Smooth muscle cell (in vitro differentiated cells): ENCODE results near the gene NKD1. TPM values are rescaled to one million over a fixed set of nuclear protein-coding genes. Genes with fewer than 3 reads are reported as not detected.

Experiments used
- DNase-seq: peaks from one replicate; lab custom pipeline; 2025; ENCODE audit not compliant: unreplicated experiment; lab: John Stamatoyannopoulos, UW
- H2AFZ ChIP-seq: fragments of 200-600 bp; sonication (generic); 2 replicates; pipeline ENCODE4 v1.6.0; 2016; ENCODE audit warnings: antibody characterized with exemption, low read depth, mild to moderate bottlenecking
- H3F3A ChIP-seq: fragments of 200-600 bp; sonication (generic); 2 replicates; pipeline ENCODE4 v1.6.0; 2017; ENCODE audit warnings: antibody characterized with exemption, low read depth
- H3K27ac ChIP-seq: fragments of 200-600 bp; sonication (generic); 2 replicates; pipeline ENCODE4 v1.5.1; 2016; ENCODE audit warnings: low read depth, mild to moderate bottlenecking
- H3K27me3 ChIP-seq: fragments of 200-600 bp; sonication (generic); 2 replicates; pipeline ENCODE4 v1.6.1; 2016; ENCODE audit warnings: low read depth, mild to moderate bottlenecking
- H3K36me3 ChIP-seq: fragments of 200-600 bp; sonication (generic); 2 replicates; pipeline ENCODE4 v1.5.1; 2016; ENCODE audit warnings: low read depth
- H3K4me1 ChIP-seq: fragments of 200-600 bp; sonication (generic); 2 replicates; pipeline ENCODE4 v1.5.1; 2016; ENCODE audit warnings: low read depth
- H3K4me2 ChIP-seq: fragments of 200-600 bp; sonication (generic); 2 replicates; pipeline ENCODE4 v1.6.0; 2016; ENCODE audit warnings: mild to moderate bottlenecking
- H3K4me3 ChIP-seq: fragments of 200-600 bp; sonication (generic); 2 replicates; pipeline ENCODE4 v1.5.1; 2016; ENCODE audit warnings: mild to moderate bottlenecking
- H3K79me2 ChIP-seq: fragments of 200-600 bp; sonication (generic); 2 replicates; pipeline ENCODE4 v1.6.0; 2016; ENCODE audit warnings: low read depth, mild to moderate bottlenecking
- H3K9ac ChIP-seq: fragments of 200-600 bp; sonication (generic); 2 replicates; pipeline ENCODE4 v1.6.0; 2016; ENCODE audit warnings: low read depth
- H3K9me3 ChIP-seq: fragments of 200-600 bp; sonication (generic); replicated peaks from 2 replicates; pipeline ENCODE4 v1.5.1; 2016; ENCODE audit warnings: low read depth
- H4K20me1 ChIP-seq: fragments of 200-600 bp; sonication (generic); 2 replicates; pipeline ENCODE4 v1.6.0; 2016; ENCODE audit warnings: low read depth
- CTCF ChIP-seq: fragments of 200-600 bp; sonication (generic); IDR thresholded peaks from 2 replicates; pipeline ENCODE4 v1.5.1; 2017; ENCODE audit warnings: borderline replicate concordance, mild to moderate bottlenecking, antibody characterized with exemption; ENCODE audit not compliant: insufficient read depth, poor library complexity, severe bottlenecking
- WGBS: methylation state at CpG from one replicate; pipeline ENCODE4 v1.1.7; 2016; ENCODE audit warnings: low lambda C conversion rate; 5-methylcytosine and 5-hydroxymethylcytosine counted together
- polyA plus RNA-seq: library from polyadenylated mRNA; unstranded; fragments of >200 nt; fragmentation: Nextera tagmentation; extraction: Ambion mirVana; gene quantifications from 2 replicates; pipeline ENCODE4 v1.2.1, GENCODE V29; 2016
- total RNA-seq: library from RNA; depleted of rRNA; stranded (reverse); fragments of >200 nt; gene quantifications from 2 replicates; pipeline ENCODE4 v1.2.3, GENCODE V29; 2014

NKD1 gene
- total and polyA plus RNA-seq, 2 experiments from 2014 or later, result 4.5 to 18.8 TPM

DNA sequence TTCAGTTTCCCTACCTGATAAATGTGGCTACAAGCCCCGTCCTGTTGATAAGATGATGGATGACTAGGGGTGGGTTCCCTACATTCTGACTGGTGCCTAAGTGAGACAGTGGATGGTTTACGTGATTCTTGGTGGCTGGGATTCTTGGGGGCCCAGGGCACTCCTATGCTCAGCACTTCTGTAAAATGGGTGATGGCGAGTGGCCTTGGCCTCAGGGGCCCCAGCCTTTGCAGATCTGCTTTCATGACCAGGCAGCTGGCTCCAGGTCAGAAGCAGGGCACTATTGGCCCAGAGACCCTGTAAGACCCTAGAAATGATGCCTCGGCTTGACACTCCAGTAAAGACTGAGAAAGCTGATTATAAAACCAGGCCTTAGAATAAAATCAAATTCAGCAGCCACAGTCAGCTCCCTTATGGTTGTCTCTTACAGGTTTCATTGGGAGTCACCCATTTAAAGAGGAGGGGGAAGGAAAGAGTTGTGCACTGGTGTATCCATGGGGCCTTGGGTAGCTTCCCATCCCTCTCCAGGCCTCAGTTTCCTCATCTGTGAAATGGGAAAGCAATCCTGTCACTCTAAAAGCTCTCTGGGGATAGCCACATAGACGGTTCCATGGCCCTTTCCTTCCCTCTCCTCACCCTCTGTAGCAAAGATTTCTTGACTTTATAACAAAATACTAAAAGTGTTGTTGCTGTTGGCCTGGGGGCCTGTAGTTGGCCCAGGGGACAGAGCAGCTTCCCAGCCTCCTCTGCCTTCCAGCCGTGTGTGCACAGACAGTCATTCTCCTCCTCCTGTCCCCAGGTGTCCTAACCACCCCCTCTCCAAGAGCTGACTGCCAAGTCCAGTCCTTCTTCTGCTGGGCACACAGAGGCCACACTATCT is 131.7 kb downstream of the NKD1 start:
- Histone ChIP-seq H3K9me3 (no peaks in the 10 kb centered on the region), H3K36me3 (no peaks in the 10 kb centered on the region), H3K27ac (no peak overlapping the region), H3F3A (no peaks in the 10 kb centered on the region), H4K20me1 (no peaks in the 10 kb centered on the region), H3K4me1 (no peaks in the 10 kb centered on the region), H3K9ac (no peak overlapping the region), H2AFZ (no peak overlapping the region), H3K4me3 (no peak overlapping the region), H3K27me3 (no peaks in the 10 kb centered on the region), H3K4me2 (no peak overlapping the region), H3K79me2 (no peaks in the 10 kb centered on the region)
- TF ChIP-seq CTCF, result no peak
- no peak for DNase-seq
- 92% methylated on average over 6 of the region's 6 CpGs for WGBS

- no peak for DNase-seq
- no peaks in the 10 kb centered on the region for H3K27me3 ChIP-seq
- H3K4me3 ChIP-seq, result no peak overlapping the region
- H3F3A ChIP-seq, result no peaks in the 10 kb centered on the region
- 98% methylated on average over 3 of the region's 3 CpGs for WGBS
- no peaks in the 10 kb centered on the region for H3K9me3 ChIP-seq
- H3K4me1 ChIP-seq, result no peaks in the 10 kb centered on the region
- no peaks in the 10 kb centered on the region for H3K36me3 ChIP-seq
- no peak overlapping the region for H3K27ac ChIP-seq
- H4K20me1 ChIP-seq, result no peaks in the 10 kb centered on the region
- no peak overlapping the region for H3K4me2 ChIP-seq
- H3K79me2 ChIP-seq, result no peaks in the 10 kb centered on the region
- no peak overlapping the region for H3K9ac ChIP-seq
- no peak for TF ChIP-seq CTCF
- H2AFZ ChIP-seq, result no peak overlapping the region
Observed at GRCh38 chr16:50680556-50680893, 132.3 kb downstream of the NKD1 start.

DNA sequence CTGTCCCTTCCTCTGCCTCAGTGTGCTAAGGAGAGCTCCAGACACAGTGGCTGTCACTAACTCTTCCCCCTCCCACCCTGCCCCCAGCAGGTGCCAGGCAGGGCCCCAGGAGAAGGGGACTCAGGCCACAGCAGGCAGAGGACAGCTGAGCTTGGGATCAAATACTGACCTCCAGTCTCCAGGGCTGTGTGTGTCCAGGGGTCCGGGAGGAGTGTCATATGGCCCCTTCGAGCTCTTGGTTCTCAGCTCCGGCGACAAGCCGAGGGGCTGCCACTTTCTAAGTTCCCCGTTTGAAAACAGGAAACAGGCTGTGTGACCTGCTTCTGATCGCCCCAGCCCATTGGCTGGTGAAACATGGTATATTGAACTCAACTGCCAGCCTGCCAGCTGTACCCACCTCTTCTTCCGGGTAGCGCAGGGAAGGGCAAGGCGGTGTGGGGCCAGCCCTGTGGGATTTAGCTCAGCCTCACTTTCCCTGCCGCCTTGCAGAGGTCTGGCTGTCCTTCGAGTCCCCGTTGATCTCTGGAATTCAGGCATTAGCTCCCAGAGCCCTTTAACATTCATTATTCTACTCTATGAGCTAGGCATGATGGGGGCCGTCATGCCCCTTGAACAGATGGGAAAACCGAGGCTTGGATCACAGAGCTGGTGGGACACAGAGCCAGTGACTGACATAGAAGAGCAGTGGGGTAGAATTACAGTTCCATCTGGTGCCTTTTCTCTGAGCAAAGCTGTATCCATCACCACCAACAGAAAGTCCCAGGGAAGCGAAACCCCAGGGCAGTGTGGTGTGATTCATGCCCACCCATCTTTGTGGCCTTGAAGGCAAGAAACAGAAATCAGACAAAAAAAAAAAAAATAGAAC is 133.1 kb downstream of the NKD1 start, which contains the start of gene SNX20:
SNX20 (minus strand) TSS at position 292 of the 865 bp plus-strand sequence. CDS start 3,786 bp downstream, outside the sequence.
- H3K27ac ChIP-seq, result no peak within 1 kb of the TSS
- H3K9ac ChIP-seq, result no peak within 1 kb of the TSS
- H3K79me2 ChIP-seq, result no peaks in the 10 kb centered on the region
- no peak for DNase-seq
- H4K20me1 ChIP-seq, result no peaks in the 10 kb centered on the region
- no peak within 1 kb of the TSS for H3K4me3 ChIP-seq
- TF ChIP-seq CTCF, result no peak
- no peaks in the 10 kb centered on the region for H3K27me3 ChIP-seq
- H3F3A ChIP-seq, result no peaks in the 10 kb centered on the region
- H3K36me3 ChIP-seq, result no peaks in the 10 kb centered on the region
- whole genome bisulfite sequencing, result 83% methylated on average over 16 of the region's 16 CpGs
- no peaks in the 10 kb centered on the region for H3K4me1 ChIP-seq
- no peaks in the 10 kb centered on the region for H3K9me3 ChIP-seq
- no peak within 1 kb of the TSS for H3K4me2 ChIP-seq
- no peak within 1 kb of the TSS for H2AFZ ChIP-seq
